HepG2 (cell line): ENCODE data around the gene ARHGAP19. TPM values are rescaled to one million over a fixed set of nuclear protein-coding genes. Genes with fewer than 3 reads are reported as not detected.

Experiments
- DZIP1 ChIP-seq: sonication (generic); formaldehyde crosslinking; IDR thresholded peaks from 2 replicates; pipeline ENCODE4 v1.5.0; 2020; ENCODE audit warnings: mild to moderate bottlenecking, missing genetic modification reagents
- ESRRA ChIP-seq: sonication (generic); formaldehyde crosslinking; IDR thresholded peaks from 2 replicates; pipeline ENCODE4 v1.5.1; 2020; ENCODE audit warnings: mild to moderate bottlenecking, low read depth, missing genetic modification reagents
- FOXC1 ChIP-seq: sonication (generic); formaldehyde crosslinking; IDR thresholded peaks from 2 replicates; pipeline ENCODE4 v1.8.0; 2022; ENCODE audit warnings: mild to moderate bottlenecking, missing genetic modification reagents, borderline replicate concordance
- KAT2B ChIP-seq: fragments of 150-350 bp; IDR thresholded peaks from 2 replicates; pipeline ENCODE4 v1.6.1; 2014; ENCODE audit warnings: low read depth, low read length, borderline replicate concordance
- MED8 ChIP-seq: sonication (generic); formaldehyde crosslinking; IDR thresholded peaks from 2 replicates; pipeline ENCODE4 v1.8.1; 2023; ENCODE audit warnings: mild to moderate bottlenecking, missing genetic modification reagents; ENCODE audit not compliant: insufficient replicate concordance
- NR0B2 ChIP-seq: sonication (generic); formaldehyde crosslinking; IDR thresholded peaks from 2 replicates; pipeline ENCODE4 v1.4.0; 2020; ENCODE audit warnings: mild to moderate bottlenecking, missing genetic modification reagents
- PCBP1 ChIP-seq: fragments of 200-400 bp; formaldehyde crosslinking; IDR thresholded peaks from 2 replicates; pipeline ENCODE4 v1.6.1; 2017; ENCODE audit warnings: mild to moderate bottlenecking, low read depth, low read length, borderline replicate concordance
- PRDM10 ChIP-seq: sonication (generic); formaldehyde crosslinking; IDR thresholded peaks from 2 replicates; pipeline ENCODE4 v1.4.0; 2020; ENCODE audit warnings: low read depth, missing genetic modification reagents
- RNF2 ChIP-seq: fragments of 450-650 bp; conservative IDR thresholded peaks from 2 replicates; pipeline ENCODE4 v1.6.1; 2016; ENCODE audit warnings: low read depth
- SIX4 ChIP-seq: sonication (generic); formaldehyde crosslinking; IDR thresholded peaks from 2 replicates; pipeline ENCODE4 v1.4.0; 2020; ENCODE audit warnings: missing genetic modification reagents
- TRIM24 ChIP-seq: sonication (generic); formaldehyde crosslinking; IDR thresholded peaks from 2 replicates; pipeline ENCODE4 v1.8.0; 2022; ENCODE audit warnings: mild to moderate bottlenecking, missing genetic modification reagents
- WIZ ChIP-seq: sonication (generic); formaldehyde crosslinking; IDR thresholded peaks from 2 replicates; pipeline ENCODE4 v1.5.1; 2020; ENCODE audit warnings: mild to moderate bottlenecking, missing genetic modification reagents
- ZBTB26 ChIP-seq: IDR thresholded peaks from 2 replicates; pipeline ENCODE4 v1.6.1; 2016; ENCODE audit warnings: missing compliant biosample characterization, missing genetic modification reagents, borderline replicate concordance
- ZFP91 ChIP-seq: sonication (generic); formaldehyde crosslinking; IDR thresholded peaks from 2 replicates; pipeline ENCODE4 v1.9.0; 2022; ENCODE audit warnings: missing genetic modification reagents, mild to moderate bottlenecking, borderline replicate concordance
- ZNF12 ChIP-seq: sonication (generic); formaldehyde crosslinking; IDR thresholded peaks from 2 replicates; pipeline ENCODE4 v1.5.0; 2020; ENCODE audit warnings: missing genetic modification reagents
- ZNF251 ChIP-seq: sonication (generic); formaldehyde crosslinking; IDR thresholded peaks from 2 replicates; pipeline ENCODE4 v1.9.0; 2021; ENCODE audit warnings: mild to moderate bottlenecking, missing genetic modification reagents
- ZNF329 ChIP-seq: sonication (generic); formaldehyde crosslinking; IDR thresholded peaks from 2 replicates; pipeline ENCODE4 v1.9.0; 2021; ENCODE audit warnings: low read depth, mild to moderate bottlenecking, missing genetic modification reagents
- ZNF484 ChIP-seq: sonication (generic); formaldehyde crosslinking; IDR thresholded peaks from 2 replicates; pipeline ENCODE4 v1.5.1; 2020; ENCODE audit warnings: mild to moderate bottlenecking, low read depth, missing genetic modification reagents, borderline replicate concordance
- ZNF788 ChIP-seq: sonication (generic); formaldehyde crosslinking; IDR thresholded peaks from 2 replicates; pipeline ENCODE4 v1.5.0; 2020; ENCODE audit warnings: mild to moderate bottlenecking, missing genetic modification reagents, borderline replicate concordance
- polyA plus RNA-seq, 8 experiments: library from polyadenylated mRNA; depleted of rRNA in 3 of 8; stranded (reverse) in 7 of 8; unstranded in 1 of 8; fragments of >200 nt; fragmentation: Illumina TruSeq in 4 of 8; extraction: Trizol in 4 of 8; gene quantifications; 2 replicates each; pipeline versions ENCODE4 v1.2.1 to v1.2.3, GENCODE V29; 2011 to 2016; ENCODE audit warnings: low read depth in 4 of 8, missing spikeins in 1 of 8, mixed read lengths in 1 of 8; ENCODE audit not compliant: insufficient read depth in 1 of 8
- total RNA-seq, 5 experiments: library from RNA; depleted of rRNA; stranded (reverse); fragments of >200 nt; fragmentation: Illumina TruSeq; extraction: Trizol; gene quantifications; 2 replicates each; pipeline ENCODE4 v1.2.3, GENCODE V29; 2016; ENCODE audit warnings: low read depth in 1 of 5

ARHGAP19 gene
- total and polyA plus RNA-seq, 2 of the 13 experiments (the other 11 are each of a cell fraction or from before 2014, with no cell fraction given) = 7.6 to 10.0 TPM

- TF ChIP-seq DZIP1 (CRISPR knock-in tag) (no peak), ZFP91 (CRISPR knock-in tag) (no peak), PRDM10 (no peak), TRIM24 (CRISPR knock-in tag) (no peak), RNF2 (no peak), ZNF251 (CRISPR knock-in tag) (no peak), PCBP1 (no peak), ZNF788 (CRISPR knock-in tag) (peak; percentile 32; the same call in 1 of the 2 replicates), KAT2B (no peak), WIZ (no peak), ZNF484 (CRISPR knock-in tag) (no peak), NR0B2 (CRISPR knock-in tag) (no peak), SIX4 (CRISPR knock-in tag) (no peak), MED8 (CRISPR knock-in tag) (no peak), ZNF12 (CRISPR knock-in tag) (no peak), ESRRA (CRISPR knock-in tag) (0 out of 2 replicates have a peak, but pooled peaks have one; percentile 56), ZNF329 (no peak), ZBTB26 (CRISPR knock-in tag) (no peak), FOXC1 (CRISPR knock-in tag) (peak; percentile 35; the same call in 1 of the 2 replicates)
These were observed 96.0 kb downstream of the ARHGAP19 start (continued) for GRCh38 chr10:97196223-97197029.
